MCF 10A (cell line): ENCODE results near the gene CCM2. TPM values are rescaled to one million over a fixed set of nuclear protein-coding genes. Genes with fewer than 3 reads are reported as not detected.

Source experiments
- Bru-seq: library from RNA; stranded (reverse); fragments of 400-500 nt; gene quantifications from one replicate; lab custom pipeline; 2021; lab: Mats Ljungman, UMichigan
- BruChase-seq, 2 experiments: library from RNA; stranded (reverse); fragments of 400-500 nt; gene quantifications; one replicate each; lab custom pipeline; 2021; lab: Mats Ljungman, UMichigan
- BruUV-seq: library from RNA; stranded (reverse); fragments of 400-500 nt; replicated peaks from 2 replicates; lab custom pipeline; 2021; lab: Mats Ljungman, UMichigan
- CTCF ChIA-PET: fragments of 300-600 bp; sonication (Branson Sonifier 250); formaldehyde crosslinking; extraction: SDS; loops from one replicate; lab custom pipeline; 2021; ENCODE audit warnings: antibody characterized with exemption, inconsistent platforms; lab: Yijun Ruan, JAX
- POLR2A ChIA-PET: fragments of 300-600, 350-650 bp; sonication (Branson Sonifier 250); formaldehyde crosslinking; extraction: SDS; loops from one replicate; lab custom pipeline; 2020; ENCODE audit warnings: antibody characterized with exemption, inconsistent platforms; lab: Yijun Ruan, JAX
- DNase-seq: peaks from one replicate; pipeline ENCODE4 v3.0.0-alpha.2; 2018; ENCODE audit not compliant: unreplicated experiment
- H3K27ac Mint-ChIP-seq: one replicate; pipeline ENCODE4 v1.8.0; 2022; ENCODE audit warnings: mild to moderate bottlenecking, low read depth, mixed read lengths; ENCODE audit not compliant: unreplicated experiment
- H3K27me3 Mint-ChIP-seq: one replicate; pipeline ENCODE4 v1.8.0; 2022; ENCODE audit warnings: mixed read lengths; ENCODE audit not compliant: insufficient read depth, unreplicated experiment
- H3K36me3 Mint-ChIP-seq: one replicate; pipeline ENCODE4 v1.8.0; 2022; ENCODE audit warnings: mild to moderate bottlenecking, moderate library complexity, mixed read lengths; ENCODE audit not compliant: insufficient read depth, unreplicated experiment
- H3K4me1 Mint-ChIP-seq: one replicate; pipeline ENCODE4 v1.8.0; 2022; ENCODE audit warnings: mixed read lengths; ENCODE audit not compliant: insufficient read depth, unreplicated experiment
- H3K4me3 Mint-ChIP-seq: one replicate; pipeline ENCODE4 v1.8.0; 2022; ENCODE audit warnings: mild to moderate bottlenecking, moderate library complexity, mixed read lengths; ENCODE audit not compliant: unreplicated experiment
- H3K9me3 Mint-ChIP-seq: one replicate; pipeline ENCODE4 v1.8.0; 2022; ENCODE audit warnings: mixed read lengths; ENCODE audit not compliant: unreplicated experiment
- intact Hi-C: fragments of 100-400 bp; cut with micrococcal nuclease; formaldehyde crosslinking; loops from 2 replicates; pipeline ENCODE4 v1.14.1; 2022
- long read RNA-seq: library from polyadenylated mRNA; stranded (forward); transcript quantifications from one replicate; pipeline ENCODE4 v2.0.0, GENCODE V29; 2022
- total RNA-seq: library from RNA; stranded (reverse); gene quantifications from 2 replicates; pipeline ENCODE4 v1.2.3, GENCODE V29; 2022
- TF ChIP-seq, protein P1 (sequence below): fragments of 200-600 bp; IDR thresholded peaks from one replicate; pipeline ENCODE4 v1.8.0; 2022; ENCODE audit warnings: antibody characterized with exemption, mild to moderate bottlenecking; ENCODE audit not compliant: unreplicated experiment

CCM2 gene
- 35.1 and 36.2 TPM in 2 replicates for total RNA-seq
- Bru-seq, nascent RNA, result percentile 70 among the genes with signal in this experiment
- percentile 63 among the genes with signal in this experiment for BruChase-seq, experiment 1, labeled RNA remaining after a 6-hour chase
- BruChase-seq, experiment 2, labeled RNA remaining after a 2-hour chase, result percentile 70 among the genes with signal in this experiment
- long read RNA-seq, transcript CCM2-218 (9 exons, 1,719 nt), result minor isoform, 25 of 131 reads
- long read RNA-seq, transcript CCM2-201 (10 exons, 1,894 nt), result major isoform, 70 of 131 reads
- long read RNA-seq, partial matches to known transcripts, result 9 of 131 reads
- long read RNA-seq, other reads (novel, unspliced or antisense), result 24 of 131 reads

DNA sequence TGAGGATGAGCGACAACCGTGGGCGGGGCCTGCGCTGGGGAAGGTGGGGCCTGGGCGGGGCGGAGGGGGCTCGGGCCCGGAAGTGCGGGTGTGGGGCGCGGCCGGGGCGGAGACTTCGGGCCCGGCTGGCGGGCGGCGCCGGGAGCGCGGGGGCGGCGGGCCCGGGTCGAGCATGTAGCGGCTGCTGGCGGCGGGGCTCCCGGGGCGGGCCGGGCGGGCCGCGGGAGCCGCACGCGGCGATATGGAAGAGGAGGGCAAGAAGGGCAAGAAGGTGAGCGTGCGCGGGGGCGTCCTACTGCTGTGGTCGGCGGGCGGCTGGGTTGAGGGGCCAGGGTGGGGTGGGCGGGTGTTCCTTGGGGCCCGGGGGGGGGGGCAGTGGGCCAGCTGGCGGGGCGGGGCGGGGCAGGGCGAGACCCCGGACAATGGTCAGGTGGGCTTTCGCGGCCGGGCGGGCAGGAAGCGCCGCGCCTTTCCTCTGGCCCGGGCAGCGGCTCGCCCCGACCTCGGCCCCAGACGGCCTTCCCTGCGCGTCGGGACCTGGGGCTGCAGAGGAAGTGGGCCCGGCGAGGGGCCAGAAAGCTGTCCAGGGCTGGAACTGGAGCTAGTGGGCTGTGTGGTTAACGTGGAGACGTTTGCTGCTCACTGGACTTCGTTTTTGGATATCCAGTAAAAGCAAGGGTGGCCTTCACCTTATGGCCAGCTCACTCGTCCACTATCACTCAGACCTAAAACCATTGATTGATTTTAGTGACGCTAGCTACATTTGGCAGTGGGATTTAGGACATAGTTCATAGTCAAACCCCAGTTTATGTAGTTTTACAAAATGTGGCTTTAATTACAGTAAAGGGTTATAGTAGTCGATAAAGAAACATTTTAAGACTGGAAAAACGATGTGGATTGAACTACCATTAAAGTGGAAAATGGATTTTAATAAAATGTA lies at the start of gene CCM2:
Gene CCM2 (plus strand): TSS at position 109 of the 940 bp plus-strand sequence. CDS start 133 bp downstream, at position 242.
- Mint-ChIP-seq H3K9me3 (no peaks in the 10 kb centered on the region), H3K27me3 (no peaks in the 10 kb centered on the region), H3K27ac (peak within 1 kb of the TSS; percentile 72), H3K36me3 (peaks cover 11% of the 10 kb centered on the region), H3K4me1 (peaks cover 27% of the 10 kb centered on the region), H3K4me3 (peak within 1 kb of the TSS; percentile 75)
- intact Hi-C loops, result no loop called here
- BruUV-seq, result no TSS peak
- CTCF ChIA-PET, result interaction anchor here (1.0 to 3.0 kb wide), 7 partner anchors 10 to 156 kb away, joined by 3 to 15 read pairs (median 5); no protein-coding TSS in a partner anchor
- TF ChIP-seq, protein P1, sequence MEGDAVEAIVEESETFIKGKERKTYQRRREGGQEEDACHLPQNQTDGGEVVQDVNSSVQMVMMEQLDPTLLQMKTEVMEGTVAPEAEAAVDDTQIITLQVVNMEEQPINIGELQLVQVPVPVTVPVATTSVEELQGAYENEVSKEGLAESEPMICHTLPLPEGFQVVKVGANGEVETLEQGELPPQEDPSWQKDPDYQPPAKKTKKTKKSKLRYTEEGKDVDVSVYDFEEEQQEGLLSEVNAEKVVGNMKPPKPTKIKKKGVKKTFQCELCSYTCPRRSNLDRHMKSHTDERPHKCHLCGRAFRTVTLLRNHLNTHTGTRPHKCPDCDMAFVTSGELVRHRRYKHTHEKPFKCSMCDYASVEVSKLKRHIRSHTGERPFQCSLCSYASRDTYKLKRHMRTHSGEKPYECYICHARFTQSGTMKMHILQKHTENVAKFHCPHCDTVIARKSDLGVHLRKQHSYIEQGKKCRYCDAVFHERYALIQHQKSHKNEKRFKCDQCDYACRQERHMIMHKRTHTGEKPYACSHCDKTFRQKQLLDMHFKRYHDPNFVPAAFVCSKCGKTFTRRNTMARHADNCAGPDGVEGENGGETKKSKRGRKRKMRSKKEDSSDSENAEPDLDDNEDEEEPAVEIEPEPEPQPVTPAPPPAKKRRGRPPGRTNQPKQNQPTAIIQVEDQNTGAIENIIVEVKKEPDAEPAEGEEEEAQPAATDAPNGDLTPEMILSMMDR, result no peak
- DNase-seq, result no peak
- POLR2A ChIA-PET, result interaction anchor here (0.9 to 8.8 kb wide), 26 partner anchors 11 to 509 kb away, joined by 3 to 190 read pairs (median 7); partner anchors contain the start of genes DDX56, H2AZ2, NUDCD3 and OGDH

DNA sequence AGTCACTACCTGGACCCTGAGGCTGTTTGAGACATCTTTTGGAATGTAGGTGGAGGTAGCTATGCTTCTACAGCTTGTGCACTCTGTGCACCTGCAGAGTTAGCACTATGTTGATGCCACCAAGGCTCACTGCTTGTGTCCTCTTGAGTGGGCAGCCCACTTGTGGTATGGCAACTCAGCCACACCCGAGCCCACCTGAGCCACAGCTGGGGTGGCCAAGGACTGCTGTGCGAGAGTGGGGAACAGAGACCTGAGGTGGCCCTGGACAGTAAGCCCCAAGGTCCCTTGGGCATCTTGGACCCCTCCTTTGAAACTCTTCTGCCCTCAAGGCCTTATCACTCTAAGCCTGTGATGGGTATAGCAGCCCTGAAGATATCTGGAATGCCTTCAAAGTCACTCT lies 46.8 kb upstream of the CCM2 start:
- no TSS peak for BruUV-seq
- H3K27ac Mint-ChIP-seq, result no peak overlapping the region
- POLR2A ChIA-PET, result no interaction called here

DNA sequence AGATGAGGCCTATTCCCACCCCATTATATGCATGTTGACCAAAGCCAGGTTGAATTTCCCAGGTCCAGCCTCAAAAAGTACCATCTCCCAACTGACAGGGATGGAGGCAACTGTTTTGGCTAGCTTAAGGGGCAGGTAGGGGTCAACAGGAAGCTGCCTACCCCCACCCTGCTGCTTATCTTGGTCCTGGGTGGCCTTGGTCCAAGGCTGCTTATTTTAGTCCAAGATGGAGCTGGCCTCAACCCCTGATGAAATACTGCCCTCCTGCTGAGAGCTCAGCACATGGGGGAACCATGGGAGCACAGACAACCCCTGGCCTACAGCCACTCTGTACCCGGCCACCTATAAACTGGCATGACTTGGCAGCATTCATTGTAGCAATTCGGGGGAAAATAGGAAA lies 44.3 kb upstream of the CCM2 start:
- DNase-seq, result no peak
- no peak overlapping the region for H3K4me3 Mint-ChIP-seq
- peaks cover 7% of the 10 kb centered on the region for H3K9me3 Mint-ChIP-seq
- no TSS peak for BruUV-seq
- intact Hi-C loops, result no loop called here
- no peak overlapping the region for H3K27ac Mint-ChIP-seq
- peaks cover 17% of the 10 kb centered on the region for H3K4me1 Mint-ChIP-seq
- TF ChIP-seq, protein P1, result no peak
- no peaks in the 10 kb centered on the region for H3K36me3 Mint-ChIP-seq
- H3K27me3 Mint-ChIP-seq, result no peaks in the 10 kb centered on the region
- ChIA-PET POLR2A (interaction anchor here (1.3 kb wide), 1 partner anchor 19 kb away, joined by 4 read pairs; no protein-coding TSS in a partner anchor), CTCF (no interaction called here)

More for the DNA sequence above, 46.8 kb upstream of the CCM2 start:
- no peak overlapping the region for H3K4me3 Mint-ChIP-seq
- TF ChIP-seq, protein P1, result no peak
- peaks cover 7% of the 10 kb centered on the region for H3K9me3 Mint-ChIP-seq
- CTCF ChIA-PET, result no interaction called here
- no peak for DNase-seq
- no peaks in the 10 kb centered on the region for H3K4me1 Mint-ChIP-seq
- intact Hi-C loops, result no loop called here
- H3K36me3 Mint-ChIP-seq, result no peaks in the 10 kb centered on the region
- no peaks in the 10 kb centered on the region for H3K27me3 Mint-ChIP-seq
